NCI-H524 treated with DMSO at 0.1 percent for 48 hours (cell line): Measurements from ENCODE around the gene AKTIP.
A peak's percentile ranks its signal among the peaks of the same experiment; 100 is the strongest.
"Not testable (repeated sequence)": the region's sequence is repeated elsewhere in the genome, so short reads cannot be mapped to it uniquely, and the experiment has no call there.

Source experiments
- DNase-seq: peaks from one replicate; lab custom pipeline; 2025; lab: John Stamatoyannopoulos, UW

Gene AKTIP

GRCh38 chr16:53515811-53516210 lies 12.8 kb upstream of the AKTIP start:
- DNase-seq: peak; percentile 29

DNA sequence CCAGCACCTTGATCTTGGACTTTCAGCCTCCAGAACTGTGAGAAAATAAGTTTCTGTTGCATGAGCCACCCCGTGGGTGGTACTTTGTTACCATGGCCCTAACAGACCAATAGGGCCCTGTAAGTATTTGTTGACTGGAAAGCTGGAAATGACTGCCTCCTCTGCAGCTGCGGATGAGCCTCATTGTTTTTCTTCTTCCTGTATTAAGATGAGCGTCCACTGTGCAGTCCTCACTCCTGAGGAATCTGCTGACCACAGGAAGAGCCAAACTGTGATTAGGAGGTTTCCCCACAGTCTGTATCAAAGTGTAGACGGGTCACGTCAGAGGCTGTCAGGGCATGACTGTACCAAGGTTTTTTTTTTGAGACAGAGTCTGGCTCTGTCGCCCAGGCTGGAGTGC lies 12.2 kb upstream of the AKTIP start:
- no peak for DNase-seq

- not testable (repeated sequence) for DNase-seq
Measured at GRCh38 chr16:53512795-53513194, 9.8 kb upstream of the AKTIP start.

- no peak for DNase-seq
Measured at GRCh38 chr16:53511403-53512280, 8.6 kb upstream of the AKTIP start.

DNA sequence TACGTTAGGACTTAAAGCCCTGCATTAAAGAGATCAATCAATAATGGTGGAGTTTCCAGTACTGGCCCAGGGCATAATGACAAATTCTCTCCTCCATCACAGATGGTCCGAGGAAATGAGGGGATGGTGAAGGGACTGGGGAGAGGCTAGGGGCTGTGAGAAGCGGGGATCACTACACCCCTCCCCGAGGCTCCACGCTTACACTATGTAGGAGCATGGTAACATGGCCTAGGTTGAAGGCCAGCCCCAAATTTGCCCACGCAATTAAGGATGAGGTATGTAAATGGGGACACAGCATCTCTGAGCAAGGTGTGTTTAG lies 8.0 kb upstream of the AKTIP start:
- DNase-seq: no peak

DNA sequence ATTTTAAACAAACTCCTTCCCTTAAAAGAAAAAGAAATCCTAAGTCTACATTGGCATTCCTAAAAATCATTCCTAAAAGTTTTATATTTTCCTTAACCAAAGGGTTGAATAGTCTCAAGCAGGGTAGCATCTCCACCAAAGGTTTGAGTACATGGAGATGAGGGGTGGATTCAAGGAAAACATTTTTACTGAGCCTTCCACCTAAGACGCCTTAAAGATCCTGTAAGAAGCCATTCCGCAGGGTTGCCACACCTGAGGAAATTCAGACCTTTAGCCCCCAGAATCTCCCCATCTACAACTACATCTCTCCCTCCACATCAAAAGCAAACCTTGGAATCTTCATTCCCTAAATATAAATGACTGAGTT lies 7.7 kb upstream of the AKTIP start:
- DNase-seq: no peak

DNA sequence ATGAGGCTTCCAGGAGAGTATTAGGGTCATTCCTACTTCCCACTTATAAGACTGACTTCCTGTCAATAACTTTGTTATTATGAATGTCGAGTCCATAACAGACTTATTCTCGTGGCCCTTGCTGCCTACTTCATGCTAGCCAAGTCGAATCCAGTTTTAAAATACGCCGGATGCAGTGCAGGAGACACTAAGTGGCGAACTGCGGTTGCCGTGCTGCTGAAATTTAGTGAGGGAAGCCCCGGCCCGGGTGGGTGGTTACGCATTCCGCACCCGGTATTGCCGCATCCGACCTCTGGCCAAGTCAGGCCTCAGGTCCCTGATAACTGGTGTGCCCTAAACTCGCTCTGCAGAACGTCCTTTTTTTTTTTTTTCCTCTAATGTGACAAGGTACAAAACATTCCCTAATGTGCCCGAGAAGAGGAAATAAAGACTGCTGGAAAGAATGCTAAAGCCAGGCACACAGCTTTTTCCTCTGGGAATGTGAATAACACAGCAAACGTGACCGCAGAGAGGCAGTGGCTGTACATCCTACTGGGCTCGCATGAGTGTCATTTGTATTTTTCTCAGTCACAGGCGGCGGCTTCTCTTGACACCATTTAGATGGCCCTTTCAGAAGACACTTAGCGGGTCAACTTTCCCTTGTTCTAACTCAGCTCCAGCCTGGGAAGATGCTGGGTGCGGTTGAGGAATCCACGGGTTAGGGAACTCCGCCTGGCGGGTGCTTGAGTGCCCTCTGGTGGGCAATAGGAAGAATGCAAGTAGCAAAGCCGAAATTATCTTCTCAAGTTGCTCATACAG lies 7.1 kb upstream of the AKTIP start:
- no peak for DNase-seq

DNA sequence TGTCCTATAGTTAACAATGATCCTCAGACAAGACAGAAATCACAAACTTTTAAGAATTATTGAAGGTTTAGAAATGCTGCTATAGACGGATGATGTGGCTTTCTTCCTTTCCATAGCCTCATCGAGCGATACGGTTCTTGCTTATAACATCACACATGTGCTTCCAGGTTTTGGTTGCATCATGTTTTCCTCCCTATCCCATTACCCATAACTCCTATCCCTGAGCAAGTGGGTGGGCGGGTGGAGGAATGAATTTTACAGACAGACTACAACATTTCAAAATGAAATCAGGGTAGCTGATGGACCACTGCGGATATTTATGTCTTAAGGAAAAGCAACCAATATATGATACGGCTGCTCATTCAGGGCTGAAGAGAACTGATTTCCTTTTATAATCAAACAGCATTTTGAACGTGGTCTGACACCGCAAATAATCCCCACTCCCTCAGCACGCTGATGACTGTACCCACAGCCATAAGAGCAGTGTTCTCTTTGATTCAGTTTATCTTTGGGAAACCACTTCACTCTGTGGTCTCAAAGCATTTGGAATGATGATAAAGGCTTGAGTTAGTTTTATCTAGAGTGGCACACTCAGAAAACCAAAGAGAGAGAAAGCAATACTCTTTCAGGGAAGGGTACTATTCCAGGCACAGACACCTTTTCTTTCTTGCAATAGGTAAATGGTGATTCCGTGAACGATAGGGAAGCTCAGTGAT lies 4.6 kb upstream of the AKTIP start:
- DNase-seq: no peak

GRCh38 chr16:53506254-53506653 lies 3.2 kb upstream of the AKTIP start:
- no peak for DNase-seq

DNA sequence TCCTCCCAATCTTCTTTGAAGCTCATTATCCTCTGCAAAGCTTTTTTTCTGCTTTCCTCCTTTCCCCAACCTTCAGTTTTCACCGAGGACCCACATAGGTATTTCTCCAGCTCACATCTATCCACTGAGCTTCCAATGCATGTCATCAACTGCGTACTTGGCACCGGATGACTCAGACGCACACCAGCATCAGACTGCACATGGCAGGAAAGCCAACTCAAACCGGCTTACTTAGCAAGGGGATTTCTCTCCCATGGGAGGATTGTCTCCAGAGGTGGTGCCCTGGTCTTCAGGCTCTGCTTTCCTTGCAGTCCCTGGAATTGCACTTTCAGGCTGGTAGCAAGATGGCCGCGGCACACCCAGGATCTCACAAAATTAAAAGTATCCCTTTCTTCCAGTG lies 1.7 kb upstream of the AKTIP start:
- DNase-seq: no peak

- peak; percentile 41 for DNase-seq
Measured at GRCh38 chr16:53503991-53504663, 1.1 kb upstream of the AKTIP start.

- DNase-seq: peak; percentile 99
Measured at GRCh38 chr16:53503270-53503923, 388 bp upstream of the AKTIP start.

DNA sequence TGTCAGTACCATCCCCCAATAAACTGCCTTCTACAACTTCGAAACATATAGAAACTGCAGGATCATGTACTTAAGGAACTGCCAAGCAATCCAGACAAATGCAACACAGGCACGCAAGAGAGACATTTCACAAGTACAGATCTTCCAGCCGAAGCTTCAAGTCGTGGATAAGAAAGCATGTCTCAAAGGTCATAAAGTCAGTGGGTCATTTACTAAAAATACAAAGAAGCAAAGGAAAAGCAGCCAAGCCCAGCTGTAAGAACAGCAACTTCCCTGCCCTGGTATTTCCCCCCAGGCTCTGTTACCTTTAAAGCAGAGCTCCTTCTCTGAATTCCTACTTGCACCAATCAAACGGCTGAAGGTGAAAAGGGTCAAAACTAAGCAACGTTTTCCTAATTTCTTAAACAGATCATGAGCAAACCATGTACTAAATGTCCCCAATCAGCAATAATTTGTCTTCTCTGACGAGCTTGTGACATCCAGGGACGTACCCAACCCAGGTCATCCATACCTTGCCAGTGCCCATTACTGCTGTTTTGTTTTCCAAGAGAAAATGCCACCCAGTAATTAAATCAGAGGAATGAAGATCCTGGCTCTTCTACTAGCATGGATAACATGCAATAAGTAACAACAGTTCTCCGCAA lies 1.7 kb downstream of the AKTIP start:
- DNase-seq: no peak

DNA sequence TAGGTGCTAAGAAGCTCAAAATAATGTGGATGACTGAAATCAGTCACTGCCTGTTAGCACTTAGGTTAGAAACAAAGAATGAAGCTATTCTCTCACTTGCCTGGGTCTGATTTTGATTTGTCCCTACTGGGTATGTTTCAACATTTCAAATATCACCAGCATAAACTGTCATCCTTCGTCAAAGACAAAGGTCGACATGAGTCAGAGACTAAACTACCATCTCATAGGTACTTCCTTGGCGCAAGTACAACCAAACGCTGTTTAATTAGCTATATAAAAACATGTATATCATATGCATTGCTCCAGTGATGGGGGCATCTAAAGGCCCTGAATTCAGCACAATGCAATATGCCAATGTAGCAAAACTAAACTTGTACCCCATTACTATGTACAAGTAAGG lies 4.0 kb downstream of the AKTIP start:
- DNase-seq: no peak

- no peak for DNase-seq
Measured at GRCh38 chr16:53495325-53495724, 7.7 kb downstream of the AKTIP start.

GRCh38 chr16:53494636-53495035 lies 8.4 kb downstream of the AKTIP start:
- DNase-seq: no peak

DNA sequence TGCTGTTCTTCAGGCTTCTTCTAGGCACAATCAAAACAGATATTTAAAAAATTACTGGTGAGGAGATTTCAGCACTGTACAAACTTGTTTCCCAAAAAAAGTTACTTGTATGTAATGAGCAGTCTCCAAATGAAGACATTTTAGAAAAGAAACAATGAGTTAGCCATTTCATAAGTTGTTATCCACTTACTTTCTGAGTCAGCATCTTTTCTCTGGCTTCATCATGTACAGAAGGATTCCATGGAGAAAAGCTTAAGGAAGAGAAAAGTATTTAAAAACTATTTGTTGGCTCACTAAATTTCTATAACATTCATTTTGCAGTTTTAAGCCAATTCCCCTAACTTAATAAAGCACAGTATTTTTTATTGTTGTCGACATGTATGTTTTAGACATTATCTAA lies 10.5 kb downstream of the AKTIP start:
- no peak for DNase-seq

DNA sequence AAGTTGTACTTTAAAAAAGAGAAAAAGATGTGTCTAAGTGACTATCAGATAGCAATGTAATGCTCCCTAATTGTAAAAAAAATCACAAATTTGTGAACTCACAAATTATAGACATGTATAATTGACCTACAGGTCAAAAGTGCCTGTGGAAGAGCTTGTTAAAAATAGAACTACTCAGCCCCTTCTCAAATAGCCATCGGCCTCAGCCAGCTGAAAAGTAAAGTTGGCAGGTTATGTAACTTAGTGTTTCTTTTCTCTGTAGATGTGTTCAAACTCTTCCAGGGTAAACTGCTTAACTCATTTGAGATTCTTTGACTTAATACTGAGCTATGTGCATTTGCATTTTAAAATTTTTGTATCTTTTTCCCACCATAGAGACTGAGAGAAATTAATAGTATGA lies 13.3 kb downstream of the AKTIP start:
- DNase-seq: no peak

GRCh38 chr16:53486230-53486629 lies 16.8 kb downstream of the AKTIP start:
- no peak for DNase-seq

DNA sequence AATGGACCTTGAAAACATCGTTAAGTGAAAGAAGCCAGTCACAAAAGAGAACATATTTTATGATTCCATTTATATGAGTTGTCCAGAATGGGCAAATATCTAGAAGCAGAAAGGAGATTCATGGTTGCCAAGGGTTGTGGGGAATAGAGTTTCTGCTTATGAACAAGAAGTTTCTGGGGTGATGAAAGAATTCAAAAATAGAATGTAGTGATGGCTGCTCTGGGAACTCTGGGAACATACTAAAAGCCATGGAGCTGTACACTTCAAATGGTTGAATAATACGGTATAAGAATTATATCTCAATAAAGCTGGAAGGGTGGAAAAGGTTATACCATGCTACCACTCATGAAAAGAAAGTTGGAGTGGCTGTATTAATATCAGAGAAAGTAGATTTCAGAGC lies 18.5 kb downstream of the AKTIP start:
- no peak for DNase-seq

- DNase-seq: no peak
Measured at GRCh38 chr16:53482123-53482522, 20.9 kb downstream of the AKTIP start.
